Activated naive CD8-positive, alpha-beta T cell (primary cell): Measurements from ENCODE around the gene SULT1A2.
A peak's percentile ranks its signal among the peaks of the same experiment; 100 is the strongest.
"Not testable (repeated sequence)": the region's sequence is repeated elsewhere in the genome, so short reads cannot be mapped to it uniquely, and the experiment has no call there.

Source experiments
- H3K27ac Mint-ChIP-seq: one replicate; pipeline ENCODE4 v1.8.0; 2021; ENCODE audit warnings: mixed read lengths
- H3K27me3 Mint-ChIP-seq: one replicate; pipeline ENCODE4 v1.8.0; 2021; ENCODE audit warnings: mixed read lengths
- H3K36me3 Mint-ChIP-seq: one replicate; pipeline ENCODE4 v1.8.0; 2021; ENCODE audit warnings: mixed read lengths
- H3K4me1 Mint-ChIP-seq: one replicate; pipeline ENCODE4 v1.8.0; 2021; ENCODE audit warnings: low read depth, mixed read lengths
- H3K4me3 Mint-ChIP-seq: one replicate; pipeline ENCODE4 v1.8.0; 2021; ENCODE audit warnings: mild to moderate bottlenecking, mixed read lengths
- H3K9me3 Mint-ChIP-seq: one replicate; pipeline ENCODE4 v1.8.0; 2021; ENCODE audit warnings: low read depth, mixed read lengths

SULT1A2 gene

GRCh38 chr16:28586466-28586865, 10.4 kb downstream of the SULT1A2 start:
- Mint-ChIP-seq H3K9me3 (no peaks in the 10 kb centered on the region), H3K4me3 (no peak overlapping the region), H3K4me1 (no peaks in the 10 kb centered on the region), H3K27ac (no peak overlapping the region), H3K36me3 (peaks cover 5% of the 10 kb centered on the region), H3K27me3 (no peaks in the 10 kb centered on the region)

- Mint-ChIP-seq H3K4me1 (no peaks in the 10 kb centered on the region), H3K27ac (no peak overlapping the region), H3K27me3 (no peaks in the 10 kb centered on the region), H3K4me3 (no peak overlapping the region), H3K9me3 (no peaks in the 10 kb centered on the region), H3K36me3 (peaks cover 6% of the 10 kb centered on the region)
Observed at GRCh38 chr16:28585674-28586073, 11.2 kb downstream of the SULT1A2 start.

- no peak overlapping the region for H3K4me3 Mint-ChIP-seq
- H3K27ac Mint-ChIP-seq = no peak overlapping the region
- H3K27me3 Mint-ChIP-seq = no peaks in the 10 kb centered on the region
- H3K9me3 Mint-ChIP-seq = no peaks in the 10 kb centered on the region
- H3K4me1 Mint-ChIP-seq = peaks cover 1% of the 10 kb centered on the region
- peaks cover 6% of the 10 kb centered on the region for H3K36me3 Mint-ChIP-seq
Observed at GRCh38 chr16:28580726-28581315, 16.0 kb downstream of the SULT1A2 start.

GRCh38 chr16:28575446-28576109, 21.3 kb downstream of the SULT1A2 start:
- peaks cover 32% of the 10 kb centered on the region for H3K4me1 Mint-ChIP-seq
- peaks cover 3% of the 10 kb centered on the region for H3K36me3 Mint-ChIP-seq
- H3K27ac Mint-ChIP-seq = no peak overlapping the region

GRCh38 chr16:28574925-28575324, 21.9 kb downstream of the SULT1A2 start:
- Mint-ChIP-seq H3K27ac (peak overlapping the region; percentile 46), H3K4me1 (peaks cover 32% of the 10 kb centered on the region), H3K27me3 (no peaks in the 10 kb centered on the region), H3K4me3 (no peak overlapping the region), H3K9me3 (no peaks in the 10 kb centered on the region), H3K36me3 (peaks cover 3% of the 10 kb centered on the region)

More at GRCh38 chr16:28575446-28576109, 21.3 kb downstream of the SULT1A2 start:
- no peaks in the 10 kb centered on the region for H3K9me3 Mint-ChIP-seq
- H3K27me3 Mint-ChIP-seq = no peaks in the 10 kb centered on the region
- no peak overlapping the region for H3K4me3 Mint-ChIP-seq

- H3K9me3 Mint-ChIP-seq = no peaks in the 10 kb centered on the region
- H3K36me3 Mint-ChIP-seq = peaks cover 3% of the 10 kb centered on the region
- H3K4me1 Mint-ChIP-seq = peaks cover 35% of the 10 kb centered on the region
- no peaks in the 10 kb centered on the region for H3K27me3 Mint-ChIP-seq
- no peak overlapping the region for H3K4me3 Mint-ChIP-seq
- peak overlapping the region; percentile 46 for H3K27ac Mint-ChIP-seq
Observed at GRCh38 chr16:28573738-28574718, 22.8 kb downstream of the SULT1A2 start.

- Mint-ChIP-seq H3K27ac (no peak overlapping the region), H3K36me3 (peaks cover 3% of the 10 kb centered on the region), H3K27me3 (no peaks in the 10 kb centered on the region), H3K4me3 (no peak overlapping the region), H3K9me3 (no peaks in the 10 kb centered on the region), H3K4me1 (peaks cover 37% of the 10 kb centered on the region)
Observed at GRCh38 chr16:28572696-28573510, 23.9 kb downstream of the SULT1A2 start.

- Mint-ChIP-seq H3K27me3 (no peaks in the 10 kb centered on the region), H3K9me3 (peaks cover 3% of the 10 kb centered on the region), H3K36me3 (peaks cover 16% of the 10 kb centered on the region), H3K4me3 (no peak overlapping the region), H3K27ac (no peak overlapping the region), H3K4me1 (peaks cover 43% of the 10 kb centered on the region)
Observed at GRCh38 chr16:28569968-28570752, 26.7 kb downstream of the SULT1A2 start.

- Mint-ChIP-seq H3K4me3 (no peak overlapping the region), H3K4me1 (peaks cover 36% of the 10 kb centered on the region), H3K9me3 (peaks cover 3% of the 10 kb centered on the region), H3K27ac (no peak overlapping the region), H3K27me3 (no peaks in the 10 kb centered on the region), H3K36me3 (peaks cover 17% of the 10 kb centered on the region)
Observed at GRCh38 chr16:28569021-28569420, 27.8 kb downstream of the SULT1A2 start.

- Mint-ChIP-seq H3K27ac (no peak overlapping the region), H3K36me3 (peaks cover 17% of the 10 kb centered on the region), H3K4me3 (no peak overlapping the region), H3K27me3 (no peaks in the 10 kb centered on the region), H3K4me1 (peaks cover 31% of the 10 kb centered on the region), H3K9me3 (peaks cover 3% of the 10 kb centered on the region)
Observed at GRCh38 chr16:28567292-28567691, 29.6 kb downstream of the SULT1A2 start.

GRCh38 chr16:28566233-28566925, 30.5 kb downstream of the SULT1A2 start:
- H3K27ac Mint-ChIP-seq, H3K27me3 Mint-ChIP-seq, H3K9me3 Mint-ChIP-seq, H3K4me3 Mint-ChIP-seq: not testable (repeated sequence)
- Mint-ChIP-seq H3K36me3 (peaks cover 17% of the 10 kb centered on the region), H3K4me1 (peaks cover 37% of the 10 kb centered on the region)

GRCh38 chr16:28563218-28563617, 33.6 kb downstream of the SULT1A2 start:
- Mint-ChIP-seq H3K4me1 (peaks cover 39% of the 10 kb centered on the region), H3K36me3 (peaks cover 18% of the 10 kb centered on the region), H3K27ac (no peak overlapping the region), H3K27me3 (no peaks in the 10 kb centered on the region), H3K9me3 (peaks cover 3% of the 10 kb centered on the region), H3K4me3 (no peak overlapping the region)

- Mint-ChIP-seq H3K36me3 (peaks cover 14% of the 10 kb centered on the region), H3K27ac (no peak overlapping the region), H3K4me1 (peaks cover 38% of the 10 kb centered on the region), H3K4me3 (no peak overlapping the region), H3K9me3 (no peaks in the 10 kb centered on the region), H3K27me3 (no peaks in the 10 kb centered on the region)
Observed at GRCh38 chr16:28562199-28562598, 34.7 kb downstream of the SULT1A2 start.
